ENCODE data around the gene ASB1.

ASB1 gene

DNA sequence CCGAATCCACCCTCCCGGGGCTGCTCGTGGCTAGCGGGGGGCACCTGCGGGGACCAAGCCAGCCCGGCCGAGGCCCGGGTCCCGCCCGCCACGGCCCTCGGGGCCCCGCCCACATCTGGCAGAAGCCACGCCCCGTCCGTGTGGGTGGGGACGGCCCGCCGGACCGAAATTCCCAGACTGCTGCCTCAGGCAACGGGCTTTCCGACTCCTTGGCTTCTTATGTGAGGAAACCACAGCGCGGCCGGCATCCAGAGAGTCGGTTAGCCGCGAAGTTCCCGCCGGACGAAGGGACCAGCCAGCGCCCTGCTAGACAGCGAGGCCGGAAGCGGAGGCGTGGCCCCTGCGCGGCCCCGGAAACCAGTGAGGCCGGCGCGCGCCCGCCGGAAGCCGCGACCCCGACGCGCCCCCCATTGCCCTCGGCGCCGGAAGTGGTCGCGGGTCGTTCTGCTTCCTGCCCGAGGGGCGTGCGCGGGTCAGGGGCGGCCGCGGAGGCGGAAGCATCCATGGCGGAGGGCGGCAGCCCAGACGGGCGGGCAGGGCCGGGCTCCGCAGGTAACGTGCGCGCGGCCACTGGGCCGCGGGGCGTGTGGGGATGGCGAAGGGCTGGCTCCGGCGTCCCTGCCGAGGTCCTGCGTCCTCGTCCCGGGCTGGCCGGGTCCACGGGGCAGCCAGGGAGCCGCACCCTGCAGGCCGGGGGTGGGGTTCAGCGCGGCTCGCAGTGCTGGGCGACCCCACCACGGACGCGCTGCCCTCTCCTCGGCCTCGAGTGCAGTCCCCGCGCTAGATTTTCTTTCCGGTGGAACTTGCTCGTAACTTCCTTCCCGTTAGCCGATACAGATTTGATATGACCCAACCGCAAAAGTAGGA, at the start of gene ASB1:
TSS of gene ASB1 (plus strand) at position 360 of the 867 bp plus-strand sequence. CDS start at position 504, 144 bp downstream.
- peak; percentile 18 for DNase-seq

GRCh38 chr2:238378230-238379095, 48.3 kb upstream of the ASB1 start:
- no peak for DNase-seq

GRCh38 chr2:238379096-238379810, 47.5 kb upstream of the ASB1 start:
- no peak for DNase-seq

GRCh38 chr2:238380336-238380735, 46.4 kb upstream of the ASB1 start:
- no peak for DNase-seq

DNA sequence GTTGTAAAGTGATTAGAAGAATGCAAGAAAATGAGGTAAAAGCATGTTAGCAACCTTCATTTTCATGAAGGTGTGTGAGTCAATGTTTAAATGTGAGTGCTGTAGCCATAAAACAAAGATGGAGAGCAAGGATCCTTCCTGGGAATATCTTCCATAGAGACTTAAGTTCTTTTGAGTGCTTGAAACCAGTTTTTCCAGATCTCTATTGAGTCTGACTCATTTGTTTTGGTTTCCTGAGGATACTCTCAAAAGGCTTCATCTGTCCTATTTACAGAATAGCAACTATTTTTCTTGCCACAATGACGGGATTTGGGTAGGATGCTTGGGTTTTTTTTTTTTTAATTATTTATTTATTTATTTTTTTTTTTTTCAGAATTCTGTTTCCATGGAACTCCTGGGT, 45.9 kb upstream of the ASB1 start:
- DNase-seq: peak; percentile 34

GRCh38 chr2:238381341-238382115, 45.2 kb upstream of the ASB1 start:
- DNase-seq: no peak

- no peak for DNase-seq
Measured at GRCh38 chr2:238382381-238382781, 44.3 kb upstream of the ASB1 start.

GRCh38 chr2:238383135-238383534, 43.6 kb upstream of the ASB1 start:
- no peak for DNase-seq

GRCh38 chr2:238383743-238384380, 42.9 kb upstream of the ASB1 start:
- no peak for DNase-seq

- no peak for DNase-seq
Measured at GRCh38 chr2:238387332-238387731, 39.4 kb upstream of the ASB1 start.

DNA sequence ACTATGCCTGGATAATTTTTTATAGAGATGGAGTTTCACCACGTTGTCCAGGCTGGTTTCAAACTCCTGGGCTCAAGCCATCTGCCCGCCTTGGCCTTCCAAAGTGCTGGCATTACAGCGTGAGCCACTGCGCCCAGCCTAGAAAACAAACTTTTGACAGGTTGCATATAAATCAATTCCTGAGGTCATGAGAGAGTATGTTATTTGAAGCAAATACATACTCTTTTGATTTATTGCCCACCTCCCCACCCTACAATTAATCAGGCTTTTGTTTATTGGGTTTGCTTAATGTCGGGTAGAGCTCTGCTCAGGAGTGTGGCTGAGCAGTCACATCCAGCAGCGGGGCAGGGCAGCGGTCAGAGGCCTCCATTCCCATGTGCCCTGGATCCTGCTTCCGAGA, 37.9 kb upstream of the ASB1 start:
- DNase-seq: peak; percentile 32

GRCh38 chr2:238389988-238390589, 36.6 kb upstream of the ASB1 start:
- DNase-seq: peak; percentile 91

DNA sequence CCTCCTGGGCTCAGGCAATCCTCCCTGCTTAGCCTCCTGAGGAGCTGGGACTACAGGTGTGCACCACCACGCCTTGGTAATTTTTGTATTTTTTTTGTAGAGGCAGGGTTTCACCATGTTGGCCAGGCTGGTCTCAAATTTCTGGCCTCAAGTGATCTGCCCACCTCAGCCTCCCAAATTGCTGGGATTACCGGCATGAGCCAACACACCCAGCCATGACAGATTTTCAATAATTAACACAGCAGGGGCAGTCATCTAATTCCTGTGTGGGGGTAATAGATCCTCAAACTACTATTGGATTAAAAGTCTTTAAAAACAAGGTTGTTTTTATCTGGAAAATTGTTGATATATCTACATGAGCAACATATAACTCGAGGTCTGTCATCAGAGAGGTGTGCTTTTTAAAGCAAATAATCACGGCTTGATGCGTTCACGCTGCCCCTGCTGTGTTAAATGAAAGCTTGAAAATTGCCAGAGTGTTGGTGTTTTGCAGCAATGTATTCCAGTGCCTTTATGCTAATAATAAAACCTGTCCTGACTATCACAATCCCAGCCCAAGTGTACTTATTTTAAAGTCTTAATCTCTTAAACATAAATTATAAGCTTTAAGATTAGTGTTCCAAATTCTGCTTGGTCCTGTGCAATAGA, 35.6 kb upstream of the ASB1 start:
- no peak for DNase-seq

DNA sequence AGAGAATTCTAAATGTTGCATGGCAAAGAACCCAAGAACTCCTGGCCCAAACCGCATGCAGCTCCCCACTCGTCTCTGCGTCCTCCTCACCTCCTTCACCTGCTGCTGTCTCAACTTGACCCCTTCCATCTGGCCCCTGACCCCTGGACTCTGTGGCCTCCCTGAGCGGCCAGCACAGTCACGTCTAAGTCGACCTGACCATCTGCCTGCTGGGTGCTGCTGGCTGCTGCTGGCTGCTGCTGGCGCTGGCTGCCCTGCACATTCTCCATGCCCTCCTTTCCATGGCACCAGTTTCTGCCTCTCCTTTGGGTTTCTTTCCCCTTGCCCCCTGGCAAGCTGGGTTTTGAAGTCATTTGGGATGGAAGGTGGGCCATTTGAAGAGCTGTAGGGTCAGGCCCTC, 30.1 kb upstream of the ASB1 start:
- DNase-seq: no peak

DNA sequence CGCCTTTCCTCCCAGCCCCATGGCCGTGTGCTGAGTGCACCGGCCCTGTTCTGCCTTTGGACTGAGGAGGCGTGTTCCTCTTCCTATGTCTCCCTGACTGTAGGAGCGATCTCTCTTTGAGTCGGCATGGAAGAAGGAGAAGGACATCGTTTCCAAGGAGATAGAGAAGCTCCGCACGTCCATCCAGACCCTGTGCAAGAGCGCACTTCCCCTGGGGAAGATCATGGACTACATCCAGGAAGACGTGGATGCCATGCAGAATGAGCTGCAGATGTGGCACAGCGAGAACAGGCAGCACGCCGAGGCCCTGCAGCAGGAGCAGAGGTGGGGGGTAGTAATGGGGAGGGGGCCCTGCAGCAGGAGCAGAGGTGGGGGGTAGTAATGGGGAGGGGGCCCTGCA, 29.4 kb upstream of the ASB1 start:
- DNase-seq: no peak

GRCh38 chr2:238398577-238398976, 28.1 kb upstream of the ASB1 start:
- no peak for DNase-seq

DNA sequence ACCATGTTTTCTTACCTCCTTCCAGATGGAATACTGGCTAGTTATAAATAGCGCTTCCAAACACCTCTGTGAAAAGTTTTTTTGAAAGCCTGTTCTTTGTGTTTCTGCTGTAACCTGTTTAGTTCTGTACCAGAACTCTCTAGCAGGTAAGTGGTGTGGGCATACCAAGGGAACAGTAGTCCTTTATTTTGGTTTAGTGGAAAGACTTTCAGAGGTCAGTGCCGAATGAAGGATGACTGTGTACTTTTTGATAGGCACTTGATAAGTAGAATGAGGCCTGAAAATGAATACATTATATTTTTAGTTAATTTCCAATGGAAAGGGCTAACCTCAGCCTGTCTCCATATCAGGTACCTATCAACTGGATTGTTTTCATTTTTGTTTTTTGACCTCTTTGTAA, 27.6 kb upstream of the ASB1 start:
- DNase-seq: no peak

DNA sequence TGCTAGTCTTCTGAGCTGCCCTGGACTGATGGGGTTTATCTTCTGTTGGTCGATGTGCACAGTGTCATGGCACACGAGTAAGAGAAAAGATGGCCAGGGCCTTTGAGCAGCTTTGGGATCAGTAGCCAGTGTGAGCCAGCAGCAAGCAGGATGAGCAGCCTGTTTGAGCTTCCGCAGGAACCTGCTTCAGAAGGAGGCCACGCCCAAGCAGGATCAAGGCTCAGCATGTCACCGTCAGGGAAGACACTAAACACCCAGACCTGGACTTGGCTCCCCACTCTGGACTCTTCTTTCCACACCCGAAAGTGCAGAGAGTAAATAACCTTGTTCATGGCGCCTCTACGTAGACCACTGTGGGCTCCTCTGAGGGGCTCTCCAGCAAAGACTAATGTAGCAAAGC, 25.2 kb upstream of the ASB1 start:
- DNase-seq: no peak

- peak; percentile 60 for DNase-seq
Measured at GRCh38 chr2:238403632-238404405, 22.9 kb upstream of the ASB1 start.
